Right lobe of liver (tissue), 6 donors: Measurements from ENCODE around the gene KRT26. TPM values are rescaled to one million over a fixed set of nuclear protein-coding genes. Genes with fewer than 3 reads are reported as not detected.

Experiments used
- ATAC-seq, 4 donors: fragments of 200-7000 bp; cut with Tn5 transposase; one replicate each; pipeline ENCODE4 v1.9.1; 2020; ENCODE audit warnings: mild to moderate bottlenecking in 4 of 4, moderate library complexity in 4 of 4
- DNase-seq, 3 donors: peaks; one replicate each; pipeline ENCODE4 v3.0.0-alpha.2; 2020
- H3K27ac ChIP-seq, 3 donors: fragments of 200-600 bp; one replicate each; pipeline ENCODE4 v1.8.0; 2022
- H3K27me3 ChIP-seq, 2 donors: fragments of 200-600 bp; one replicate each; pipeline ENCODE4 v1.8.0; 2022
- H3K36me3 ChIP-seq, 4 donors: fragments of 200-600 bp; sonication (generic) in 1 of 4; one replicate each; pipeline versions ENCODE4 v1.5.1 to v1.8.0; 2017 to 2022; ENCODE audit warnings: control low read depth in 1 of 4
- H3K4me1 ChIP-seq, 4 donors: fragments of 200-600 bp; sonication (generic) in 1 of 4; one replicate each; pipeline versions ENCODE4 v1.5.1 to v1.8.0; 2017 to 2022; ENCODE audit warnings: control low read depth in 1 of 4
- H3K4me3 ChIP-seq, 3 donors: fragments of 200-600 bp; one replicate each; pipeline ENCODE4 v1.8.0; 2022
- H3K9me3 ChIP-seq, 4 donors: fragments of 200-600 bp; sonication (generic) in 1 of 4; one replicate each; pipeline versions ENCODE4 v1.5.1 to v1.8.0; 2017 to 2022; ENCODE audit warnings: control low read depth in 1 of 4
- POLR2A ChIP-seq: fragments of 450-650 bp; IDR thresholded peaks from one replicate; pipeline ENCODE4 v1.6.1; 2017; ENCODE audit warnings: antibody characterized with exemption, mild to moderate bottlenecking
- WGBS: methylation state at CpG from one replicate; pipeline ENCODE4 v1.1.6; 2018; ENCODE audit warnings: low coverage, low lambda C conversion rate; ENCODE audit not compliant: insufficient coverage; ENCODE audit errors: missing lambda C conversion rate; 5-methylcytosine and 5-hydroxymethylcytosine counted together
- intact Hi-C, 2 donors: fragments of 100-400 bp; cut with DNase I; formaldehyde crosslinking; loops; one replicate each; pipeline versions ENCODE4 v1.11.2 to v1.14.1; 2022
- total RNA-seq, 6 experiments: library from RNA; depleted of rRNA in 2 of 6; stranded (reverse); fragments of >200 nt in 2 of 6; fragmentation: NEBNext Ultra II Directional in 3 of 6; extraction: Animal tissue kit (Norgen Biotek cat#: 25700) in 3 of 6; gene quantifications; one replicate each; pipeline versions ENCODE4 v1.1.0 to v1.2.4, GENCODE V29; 2016 to 2023
- TF ChIP-seq, protein P1 (sequence below), 4 donors: fragments of 200-600 bp in 3 of 4; fragments of 450-650 bp in 1 of 4; IDR thresholded peaks; one replicate each; pipeline versions ENCODE4 v1.5.1 to v1.8.0; 2016 to 2022; ENCODE audit warnings: antibody characterized with exemption in 4 of 4, mild to moderate bottlenecking in 2 of 4
- donor health status: DM: no; HTN: yes; CAD: no.
- donor health status: DM: no; HTN: no; CAD: no.
- donor health status: DM: no; HTN: no; CAD: no.
- donor health status: DM: no; HTN: yes; CAD: no.
- donor health status: DM: no; HTN: yes; CAD: no.

KRT26 gene
- total RNA-seq, 6 experiments from 2014 or later = not detected

DNA sequence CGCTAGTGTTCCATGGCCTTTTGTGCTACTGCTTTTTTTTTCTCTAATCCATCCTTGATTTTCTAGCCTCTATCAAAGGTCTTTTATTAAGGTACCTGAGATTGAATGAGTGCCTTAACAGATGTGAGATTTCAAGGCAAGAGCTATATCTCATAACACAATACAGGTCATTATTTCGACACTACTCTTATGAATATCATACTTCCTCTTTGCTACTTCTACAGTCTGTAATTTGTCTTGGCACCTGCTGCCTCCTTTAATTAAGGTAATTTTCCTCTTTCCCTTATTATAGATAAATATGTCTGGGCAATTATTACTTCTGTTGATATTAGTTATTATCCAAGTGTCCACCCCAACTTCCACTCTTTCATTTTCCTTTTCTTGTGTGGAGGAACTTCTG is 22.5 kb upstream of the KRT26 start:
- Histone ChIP-seq H3K27ac (no peak overlapping the region), H3K9me3 (no peaks in the 10 kb centered on the region), H3K4me3 (no peak overlapping the region), H3K27me3 (no peaks in the 10 kb centered on the region), H3K36me3 (no peaks in the 10 kb centered on the region), H3K4me1 (no peaks in the 10 kb centered on the region)
- ATAC-seq = no peak
- no peak for DNase-seq
- WGBS = 75% methylated on average over 2 of the region's 2 CpGs
- TF ChIP-seq, protein P1, sequence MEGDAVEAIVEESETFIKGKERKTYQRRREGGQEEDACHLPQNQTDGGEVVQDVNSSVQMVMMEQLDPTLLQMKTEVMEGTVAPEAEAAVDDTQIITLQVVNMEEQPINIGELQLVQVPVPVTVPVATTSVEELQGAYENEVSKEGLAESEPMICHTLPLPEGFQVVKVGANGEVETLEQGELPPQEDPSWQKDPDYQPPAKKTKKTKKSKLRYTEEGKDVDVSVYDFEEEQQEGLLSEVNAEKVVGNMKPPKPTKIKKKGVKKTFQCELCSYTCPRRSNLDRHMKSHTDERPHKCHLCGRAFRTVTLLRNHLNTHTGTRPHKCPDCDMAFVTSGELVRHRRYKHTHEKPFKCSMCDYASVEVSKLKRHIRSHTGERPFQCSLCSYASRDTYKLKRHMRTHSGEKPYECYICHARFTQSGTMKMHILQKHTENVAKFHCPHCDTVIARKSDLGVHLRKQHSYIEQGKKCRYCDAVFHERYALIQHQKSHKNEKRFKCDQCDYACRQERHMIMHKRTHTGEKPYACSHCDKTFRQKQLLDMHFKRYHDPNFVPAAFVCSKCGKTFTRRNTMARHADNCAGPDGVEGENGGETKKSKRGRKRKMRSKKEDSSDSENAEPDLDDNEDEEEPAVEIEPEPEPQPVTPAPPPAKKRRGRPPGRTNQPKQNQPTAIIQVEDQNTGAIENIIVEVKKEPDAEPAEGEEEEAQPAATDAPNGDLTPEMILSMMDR (IDR thresholded peaks at IDR 0.05) = no peak
- no peak for TF ChIP-seq POLR2A
- intact Hi-C loops = no loop called here

DNA sequence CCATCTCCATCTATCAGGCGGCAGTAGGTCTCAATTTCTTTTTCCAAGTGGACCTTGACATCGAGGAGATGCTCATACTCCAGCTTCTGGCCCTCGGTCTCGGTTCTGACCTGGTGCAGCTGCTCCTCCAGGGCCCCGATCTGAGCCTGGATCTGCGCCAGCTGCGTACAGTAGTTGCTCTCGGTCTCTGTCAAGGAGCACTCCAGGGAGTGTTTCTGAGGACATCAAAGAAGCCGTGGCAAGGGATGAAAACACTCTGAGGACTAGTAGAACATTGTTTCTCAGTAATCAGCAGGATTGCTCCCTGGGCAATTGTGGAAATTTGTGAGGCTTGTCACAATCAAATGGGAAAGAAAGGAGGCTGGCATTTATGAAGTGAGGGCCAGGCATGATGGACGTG is 21.8 kb upstream of the KRT26 start:
- Histone ChIP-seq H3K4me3 (no peak overlapping the region), H3K27me3 (no peaks in the 10 kb centered on the region), H3K4me1 (no peaks in the 10 kb centered on the region), H3K9me3 (no peaks in the 10 kb centered on the region), H3K36me3 (no peaks in the 10 kb centered on the region), H3K27ac (no peak overlapping the region)
- no peak for ATAC-seq
- WGBS = 55% methylated on average over 10 of the region's 10 CpGs
- DNase-seq = no peak
- intact Hi-C loops = no loop called here
- TF ChIP-seq POLR2A = no peak
- TF ChIP-seq, protein P1 (IDR thresholded peaks at IDR 0.05) = no peak

DNA sequence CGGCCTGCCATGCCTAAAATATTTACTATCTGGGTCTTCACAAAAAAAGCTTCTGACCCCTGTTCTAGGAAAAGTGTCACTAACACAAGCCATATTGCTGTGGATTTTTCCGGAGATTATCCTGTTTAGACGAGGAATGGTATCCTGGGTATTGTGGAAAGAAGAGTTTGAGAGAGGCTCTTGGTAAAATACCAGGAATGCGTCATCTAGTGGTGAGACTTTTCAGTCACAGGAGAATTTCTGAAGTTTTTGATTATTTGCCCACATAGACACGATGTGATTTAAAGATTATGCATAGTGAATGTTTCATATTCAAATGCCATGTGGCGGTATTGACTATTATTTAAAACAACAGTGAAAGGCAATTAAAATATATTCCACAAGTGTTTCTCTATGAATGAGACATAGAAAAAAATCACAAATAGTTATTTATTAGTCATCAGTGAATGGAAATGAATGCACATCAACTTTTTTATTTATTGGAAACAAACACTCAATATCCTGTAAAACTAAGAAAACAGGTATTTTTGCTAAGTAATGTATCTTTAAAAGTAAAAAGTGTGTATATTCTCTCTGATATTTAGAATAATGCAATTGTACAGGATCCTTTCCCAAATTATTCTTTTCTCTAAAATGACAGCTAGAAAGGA is 19.9 kb upstream of the KRT26 start:
- DNase-seq (no peak), ATAC-seq (peak; percentile 56 to 71 (median 68))
- H3K9me3 ChIP-seq = no peaks in the 10 kb centered on the region
- H3K4me1 ChIP-seq = no peaks in the 10 kb centered on the region
- H3K27ac ChIP-seq = no peak overlapping the region
- H3K27me3 ChIP-seq = no peaks in the 10 kb centered on the region
- WGBS = 28% methylated on average over 6 of the region's 6 CpGs
- TF ChIP-seq, protein P1 (IDR thresholded peaks at IDR 0.05) = peak; percentile 73 to 82 (median 76)
- TF ChIP-seq POLR2A = no peak
- intact Hi-C loops = no loop called here
- H3K36me3 ChIP-seq = no peaks in the 10 kb centered on the region
- no peak overlapping the region for H3K4me3 ChIP-seq

DNA sequence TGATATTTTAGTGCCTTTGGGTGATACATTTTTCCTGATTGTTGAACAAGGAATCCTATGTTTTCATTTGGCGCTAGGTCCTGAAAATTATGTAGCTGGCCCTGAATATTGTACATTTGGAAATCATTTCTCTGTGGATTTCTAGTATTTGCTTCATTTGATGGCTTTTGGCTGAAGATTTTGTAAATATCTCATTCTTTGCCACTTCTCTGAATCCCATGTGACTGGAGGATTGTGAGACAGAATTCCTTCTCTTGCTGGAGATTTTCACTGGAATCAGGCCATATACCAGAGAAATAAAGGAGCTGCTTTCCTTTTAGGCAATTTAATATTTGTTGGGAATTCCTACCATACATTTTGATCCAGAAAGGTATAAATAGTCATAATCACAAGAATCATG is 19.1 kb upstream of the KRT26 start:
- Histone ChIP-seq H3K27ac (no peak overlapping the region), H3K4me1 (no peaks in the 10 kb centered on the region), H3K27me3 (no peaks in the 10 kb centered on the region), H3K9me3 (no peaks in the 10 kb centered on the region), H3K36me3 (no peaks in the 10 kb centered on the region), H3K4me3 (no peak overlapping the region)
- 88% methylated on average over 1 of the region's 1 CpG for WGBS
- no peak for ATAC-seq
- no peak for DNase-seq
- TF ChIP-seq POLR2A = no peak
- TF ChIP-seq, protein P1 (IDR thresholded peaks at IDR 0.05) = no peak
- intact Hi-C loops = no loop called here

DNA sequence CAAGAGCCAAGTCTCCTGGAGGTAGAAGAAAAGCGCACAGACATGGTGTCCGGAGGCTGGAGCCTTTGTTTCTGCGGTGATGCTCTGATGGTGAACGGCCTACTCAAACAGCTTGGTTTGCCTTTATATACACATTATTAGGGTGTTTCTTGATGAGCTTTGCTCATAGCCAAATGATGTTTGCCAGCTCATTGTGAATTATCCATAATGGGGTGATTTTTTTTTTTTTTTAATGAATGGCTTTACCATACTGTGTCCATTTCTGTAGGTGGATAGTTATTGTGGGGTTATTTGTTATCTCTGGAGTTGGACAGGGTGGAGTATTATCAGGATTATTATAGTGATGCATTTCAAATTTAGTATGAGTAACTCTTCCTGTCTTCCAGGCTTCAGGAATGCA is 10.4 kb upstream of the KRT26 start, which contains the start of gene KRT27:
Gene KRT27, minus strand, starts transcription at position 101 of the 400 bp plus-strand sequence. Its CDS starts 57 bp downstream, at position 44.
- Histone ChIP-seq H3K4me3 (no peak within 1 kb of the TSS), H3K9me3 (no peaks in the 10 kb centered on the region), H3K4me1 (no peaks in the 10 kb centered on the region), H3K27ac (no peak within 1 kb of the TSS), H3K36me3 (no peaks in the 10 kb centered on the region), H3K27me3 (no peaks in the 10 kb centered on the region)
- ATAC-seq = no peak
- 88% methylated on average over 4 of the region's 4 CpGs for WGBS
- intact Hi-C loops = no loop called here
- no peak for DNase-seq
- TF ChIP-seq, protein P1 (IDR thresholded peaks at IDR 0.05) = no peak
- no peak for TF ChIP-seq POLR2A
